ENCODE measurements around the gene SRA1.
"Not testable (repeated sequence)": the region's sequence is repeated elsewhere in the genome, so short reads cannot be mapped to it uniquely, and the experiment has no call there.

The SRA1 gene

GRCh38 chr5:140557136-140557805 lies at the start of gene SRA1:
SRA1 (minus strand) TSS chr5:140557473; CDS start chr5:140557452, 21 bp downstream.
- DNase-seq, result peak; percentile 88

DNA sequence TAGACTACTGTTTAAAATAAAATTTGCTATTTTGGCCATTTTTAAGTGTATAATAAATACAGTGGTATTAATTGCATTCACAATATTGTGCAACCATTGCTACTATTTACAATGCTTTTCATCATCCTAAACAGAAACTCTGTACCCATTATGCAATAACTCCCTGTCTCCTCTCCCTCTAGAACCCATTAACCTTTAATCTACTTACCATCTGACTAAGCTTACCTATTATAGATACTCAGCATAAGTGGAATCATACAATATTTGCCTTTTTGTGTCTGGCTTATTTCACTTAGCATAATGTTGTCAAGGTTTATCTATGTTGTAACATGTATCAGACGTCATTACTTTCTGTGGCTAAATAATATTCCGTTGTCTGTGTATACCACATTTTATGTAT lies 49.8 kb upstream of the SRA1 start:
- DNase-seq, result no peak

DNA sequence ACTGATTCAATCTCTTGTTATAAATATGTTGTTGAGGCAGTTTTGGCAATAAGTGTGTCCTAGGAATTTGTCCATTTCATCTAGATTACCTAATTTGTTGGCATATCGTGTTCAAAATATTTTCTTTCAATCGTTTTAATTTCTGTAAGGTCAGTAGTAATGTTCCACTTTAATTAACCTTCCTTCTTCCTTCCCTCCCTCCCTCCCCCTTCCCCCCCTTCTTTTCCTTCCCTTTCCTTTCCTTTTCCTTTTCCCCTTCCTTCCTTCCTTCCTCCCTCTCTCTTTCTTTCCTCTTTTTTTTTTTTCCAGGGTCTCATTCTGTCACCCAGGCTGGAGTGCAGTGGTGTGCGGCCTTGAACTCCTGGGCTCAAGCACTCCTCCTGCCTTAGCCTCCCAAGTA lies 48.6 kb upstream of the SRA1 start:
- DNase-seq, result no peak

- no peak for DNase-seq
These were observed 46.5 kb upstream of the SRA1 start for GRCh38 chr5:140603734-140604133.

- not testable (repeated sequence) for DNase-seq
These were observed 46.1 kb upstream of the SRA1 start for GRCh38 chr5:140603446-140603698.

DNA sequence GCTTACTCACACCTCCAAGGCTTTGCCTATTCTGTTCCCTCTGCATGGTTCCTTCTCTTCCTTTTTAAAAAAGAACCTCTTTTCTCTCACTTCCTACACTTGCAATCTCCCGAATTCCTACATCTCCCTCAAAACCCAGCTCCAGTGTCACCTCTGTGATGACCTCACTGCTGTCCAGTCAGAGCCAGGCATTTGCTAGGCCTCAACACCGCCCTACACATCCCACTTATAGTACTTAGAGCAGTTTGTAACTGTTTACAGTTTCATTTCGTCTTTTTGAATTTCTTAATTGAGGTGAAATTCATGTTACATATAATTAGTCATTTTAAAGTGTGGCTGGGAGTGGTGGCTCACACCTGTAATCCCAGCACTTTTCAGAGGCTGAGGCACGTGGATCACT lies 44.9 kb upstream of the SRA1 start:
- no peak for DNase-seq

DNA sequence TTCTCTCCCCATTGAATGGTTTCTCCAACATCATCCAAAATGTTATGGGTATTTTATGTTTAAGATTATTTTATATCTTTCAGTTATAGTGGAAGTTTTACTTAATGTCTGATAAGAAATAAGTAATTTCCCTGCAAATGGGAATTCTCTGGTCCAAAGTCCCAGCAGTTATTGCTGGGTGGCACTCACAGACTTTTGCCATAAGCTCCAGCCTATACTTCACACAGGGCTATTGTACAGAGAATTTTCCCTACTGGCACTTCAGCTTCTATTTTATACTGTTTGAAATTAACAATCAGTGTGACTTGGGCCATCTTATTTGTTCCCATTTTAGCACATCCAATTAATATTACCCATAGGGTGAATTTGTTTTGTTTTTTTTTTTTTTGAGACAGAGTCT lies 42.8 kb upstream of the SRA1 start:
- no peak for DNase-seq

DNA sequence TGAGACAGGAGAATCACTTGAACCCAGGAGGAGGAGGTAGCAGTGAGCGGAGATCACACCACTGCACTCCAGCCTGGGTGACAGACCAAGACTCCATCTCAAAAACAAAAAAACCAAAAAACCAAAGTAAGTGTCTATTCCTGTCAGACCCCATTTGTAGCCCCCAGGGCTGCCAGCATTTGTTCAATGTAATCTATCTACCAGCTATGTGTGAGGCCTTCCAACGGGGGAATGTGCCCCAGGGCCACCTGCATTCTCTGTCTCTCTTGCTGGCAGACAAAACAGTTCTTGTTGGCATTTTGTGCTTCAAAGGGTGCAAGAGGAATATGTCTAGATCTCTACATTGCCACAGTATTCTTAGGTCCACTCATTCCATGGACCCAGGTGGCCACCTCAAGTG lies 41.6 kb upstream of the SRA1 start:
- no peak for DNase-seq

DNA sequence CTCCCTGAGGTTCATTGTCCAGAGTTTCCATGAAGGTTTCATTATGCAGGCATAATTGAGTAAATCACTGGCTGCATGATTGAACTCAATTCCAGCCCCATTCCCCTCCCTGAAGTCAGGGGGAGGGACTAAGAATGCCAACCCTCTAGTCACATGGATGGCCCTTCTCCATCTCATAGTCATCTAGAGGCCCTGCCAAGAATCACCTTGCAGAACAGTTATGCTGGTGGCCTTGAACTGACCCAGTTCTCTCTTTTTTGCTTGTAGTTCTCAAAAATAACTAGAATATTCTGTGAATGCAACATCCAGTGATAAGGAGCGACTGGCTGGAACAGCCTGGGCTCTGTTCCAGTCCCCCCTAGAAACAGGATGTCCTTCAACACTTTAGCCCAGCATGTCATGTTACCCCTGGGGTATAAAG lies 39.1 kb upstream of the SRA1 start:
- no peak for DNase-seq

DNA sequence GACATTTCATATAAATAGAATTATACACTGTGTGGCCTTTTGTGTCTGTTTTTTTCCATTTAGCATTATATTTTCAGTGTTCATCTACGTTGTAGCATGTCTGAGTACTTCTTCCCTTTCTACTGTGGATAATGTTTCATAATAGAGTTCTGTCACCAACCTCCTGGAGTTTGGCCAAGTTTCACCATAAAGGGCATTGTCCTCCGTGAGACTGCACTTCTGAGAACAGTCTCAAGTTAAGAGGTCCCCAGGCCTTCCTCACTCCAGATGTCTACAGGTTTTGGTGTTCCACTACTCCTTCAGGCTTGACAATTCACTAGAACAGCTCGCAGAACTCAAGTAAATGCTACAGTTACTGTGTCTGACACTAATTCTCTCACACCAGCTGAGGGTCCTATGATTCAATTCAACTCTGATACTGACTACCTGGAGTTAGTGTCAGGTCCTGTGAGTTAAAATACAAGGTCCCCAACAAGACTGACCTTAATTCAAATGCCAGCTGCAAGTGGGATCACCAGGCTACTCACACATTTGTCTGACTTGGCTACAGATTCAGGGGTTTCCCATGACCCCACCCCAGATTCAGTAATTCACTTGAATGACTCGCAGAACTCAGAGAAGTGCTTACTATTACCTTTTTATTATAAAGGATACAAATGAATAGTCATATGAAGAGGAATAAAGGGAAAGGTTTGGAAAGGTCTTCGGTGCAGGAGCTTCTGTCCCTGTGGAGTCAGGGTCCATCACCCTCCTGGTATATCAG lies 38.4 kb upstream of the SRA1 start:
- DNase-seq, result no peak

- DNase-seq, result no peak
These were observed 36.9 kb upstream of the SRA1 start for GRCh38 chr5:140594169-140594568.

- DNase-seq, result not testable (repeated sequence)
These were observed 35.8 kb upstream of the SRA1 start for GRCh38 chr5:140593070-140593469.

DNA sequence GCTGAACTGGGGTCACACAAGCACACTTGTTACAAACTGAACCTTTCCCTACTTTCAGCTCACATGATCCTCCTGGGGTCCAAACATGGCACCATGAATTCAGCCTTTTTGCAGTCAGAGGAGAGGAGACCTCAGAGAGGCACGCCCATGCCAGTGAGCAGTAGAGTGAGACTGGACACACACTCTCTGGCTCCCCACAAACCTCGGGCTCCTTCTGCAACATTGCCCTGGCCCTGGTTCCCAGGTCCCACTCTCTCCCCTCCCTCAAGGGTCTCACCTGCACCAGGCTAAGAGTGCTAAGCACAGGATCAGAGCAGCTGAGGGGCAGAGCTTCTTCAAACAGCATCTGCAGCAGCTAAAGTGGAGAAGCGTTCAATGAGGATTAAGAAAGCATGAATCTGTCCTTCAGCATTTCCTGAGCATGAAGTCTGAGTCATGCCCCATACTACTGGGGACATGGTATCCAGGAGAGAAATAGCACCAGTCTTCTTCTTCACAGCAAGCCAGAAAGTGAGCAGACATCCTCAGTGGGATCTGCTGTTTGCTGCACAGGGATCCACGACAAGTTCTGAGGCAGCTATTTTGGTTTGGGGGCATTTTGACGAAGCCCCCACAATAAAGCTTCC lies 34.6 kb upstream of the SRA1 start:
- DNase-seq, result no peak

- no peak for DNase-seq
These were observed 33.6 kb upstream of the SRA1 start for GRCh38 chr5:140590861-140591260.

- DNase-seq, result no peak
These were observed 31.2 kb upstream of the SRA1 start for GRCh38 chr5:140588311-140589070.

- no peak for DNase-seq
These were observed 30.2 kb upstream of the SRA1 start for GRCh38 chr5:140587495-140587894.

DNA sequence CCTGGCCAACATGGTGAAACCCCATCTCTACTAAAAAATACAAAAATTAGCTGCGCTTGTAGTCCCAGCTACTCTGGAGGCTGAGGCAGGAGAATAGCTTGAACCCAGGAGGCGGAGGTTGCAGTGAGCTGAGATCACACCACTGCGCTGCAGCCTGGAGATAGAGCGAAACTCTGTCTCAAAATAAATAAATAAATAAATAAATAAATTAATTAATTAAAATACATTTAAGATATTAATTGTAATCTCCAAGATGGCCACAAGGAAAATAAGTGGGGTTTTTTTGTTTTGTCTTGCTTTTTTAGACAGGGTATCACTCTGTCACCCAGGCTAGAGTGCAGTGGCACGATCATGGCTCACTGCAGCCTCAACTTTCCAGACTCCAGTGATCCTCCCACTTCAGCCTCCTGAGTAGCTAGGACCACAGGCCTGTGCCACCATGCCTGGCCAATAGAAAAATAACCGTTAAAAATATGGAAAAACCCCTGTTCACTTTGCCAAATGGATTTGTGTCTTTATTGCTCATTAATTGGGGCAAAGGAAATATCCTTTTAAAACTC lies 22.0 kb upstream of the SRA1 start:
- not testable (repeated sequence) for DNase-seq

DNA sequence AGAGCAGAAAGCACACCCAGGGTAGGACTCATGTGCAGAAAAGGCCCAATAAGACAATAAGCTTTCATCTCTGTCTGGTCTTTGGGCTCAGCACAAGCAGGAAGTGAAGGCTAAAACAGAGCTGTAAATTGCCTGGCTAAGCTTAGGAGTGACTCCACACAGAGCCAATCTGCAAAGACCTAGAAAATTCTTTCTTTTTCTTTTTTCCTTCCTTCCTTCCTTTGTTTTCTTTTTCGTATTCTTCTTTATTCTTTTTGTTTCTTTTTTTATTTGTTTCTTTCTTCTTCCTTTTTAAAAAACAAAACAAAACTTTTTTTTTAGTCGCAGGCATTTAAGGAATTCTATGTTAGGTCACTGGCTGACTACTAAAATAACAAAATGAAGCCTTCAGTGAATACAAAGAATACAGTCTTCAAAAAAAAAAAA lies 19.5 kb upstream of the SRA1 start:
- no peak for DNase-seq

DNA sequence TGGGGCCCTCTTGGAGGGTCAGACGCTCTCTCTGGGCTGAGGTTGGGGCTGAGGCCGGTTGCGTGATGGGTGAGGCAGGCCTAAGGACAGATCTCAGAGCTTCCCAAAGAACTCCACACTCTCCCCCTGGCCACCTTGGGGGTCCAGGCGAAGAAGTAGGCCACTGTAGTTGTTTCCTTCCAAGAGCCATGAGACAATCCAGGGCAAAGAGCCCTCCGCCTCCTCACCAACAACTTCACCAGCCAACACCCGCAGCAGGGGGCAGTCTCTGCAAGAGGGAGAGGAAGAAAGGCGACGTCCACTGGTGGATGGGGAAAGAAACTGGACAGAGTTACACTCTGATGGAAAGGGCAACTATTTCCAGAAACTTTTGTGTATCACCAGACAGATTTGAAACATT lies 18.0 kb upstream of the SRA1 start:
- no peak for DNase-seq

- no peak for DNase-seq
These were observed 16.9 kb upstream of the SRA1 start for GRCh38 chr5:140574165-140574564.

GRCh38 chr5:140573683-140574082 lies 16.4 kb upstream of the SRA1 start:
- DNase-seq, result no peak

- no peak for DNase-seq
These were observed 13.8 kb upstream of the SRA1 start for GRCh38 chr5:140571105-140571504.

- DNase-seq, result no peak
These were observed 13.2 kb upstream of the SRA1 start for GRCh38 chr5:140570488-140570887.
